ENCODE results near the gene CILP. TPM values are rescaled to one million over a fixed set of nuclear protein-coding genes. Genes with fewer than 3 reads are reported as not detected.
"Not testable (repeated sequence)": the region's sequence is repeated elsewhere in the genome, so short reads cannot be mapped to it uniquely, and the experiment has no call there.

Gene CILP
- total and polyA plus RNA-seq, 3 donors from 2014 or later = 8.0 to 48.6 (median 27.1) TPM

DNA sequence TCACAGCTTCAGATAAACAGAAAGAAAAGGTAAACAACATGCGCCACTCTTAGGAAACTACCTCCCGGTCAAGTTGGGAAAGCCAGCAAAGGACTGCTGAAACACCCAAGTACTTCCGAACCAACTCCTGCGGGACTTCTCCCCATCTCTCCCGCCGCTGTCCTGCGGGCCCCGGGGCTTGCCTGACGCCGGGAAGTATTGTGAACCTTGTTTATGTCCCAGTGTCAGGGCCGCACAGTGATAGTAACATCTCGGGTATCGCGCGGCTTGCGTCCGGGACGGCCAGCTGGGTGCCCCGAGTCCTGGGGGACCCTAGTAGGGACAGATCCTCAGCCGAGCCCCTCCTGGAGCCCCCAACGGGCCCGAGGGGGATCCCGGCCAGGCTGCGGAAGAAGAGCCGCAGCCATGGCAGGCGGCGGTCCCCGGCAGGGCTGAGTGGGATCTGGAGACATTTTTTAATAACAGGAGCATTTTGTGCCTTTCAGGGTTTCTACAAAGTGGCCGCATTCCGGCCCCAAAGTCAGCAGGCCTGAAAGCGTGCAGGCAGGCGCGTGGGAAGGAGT, 26.9 kb downstream of the CILP start:
- no peak for TF ChIP-seq CTCF (IDR thresholded peaks at IDR 0.05)
- no peak for TF ChIP-seq POLR2A (IDR thresholded peaks at IDR 0.05)
- no peaks in the 10 kb centered on the region for H3K27me3 ChIP-seq
- DNase-seq = peak; percentile 76
- peak overlapping the region; percentile 90 to 91 for H3K4me3 ChIP-seq
- intact Hi-C loops (cut with DNase I; ENCODE audit: low total_unique reads) = no loop called here
- peak overlapping the region; percentile 92 to 97 for H3K27ac ChIP-seq
- WGBS, 2 donors = 0 to 1% methylated on average over 18 to 33 of the region's 33 CpGs
- peaks cover 9% of the 10 kb centered on the region for H3K4me1 ChIP-seq
- H3K9me3 ChIP-seq = no peaks in the 10 kb centered on the region
- H3K36me3 ChIP-seq (ENCODE audit: low read depth, missing control alignments) = no peaks in the 10 kb centered on the region

GRCh38 chr15:65183865-65184159, 27.5 kb downstream of the CILP start:
- TF ChIP-seq CTCF (IDR thresholded peaks at IDR 0.05) (no peak), POLR2A (IDR thresholded peaks at IDR 0.05) (no peak)
- peaks cover 9% of the 10 kb centered on the region for H3K4me1 ChIP-seq
- H3K36me3 ChIP-seq (ENCODE audit: low read depth, missing control alignments) = no peaks in the 10 kb centered on the region
- H3K9me3 ChIP-seq = no peaks in the 10 kb centered on the region
- H3K4me3 ChIP-seq = peak overlapping the region; percentile 90 to 91
- peak overlapping the region; percentile 92 to 97 for H3K27ac ChIP-seq
- H3K27me3 ChIP-seq = no peaks in the 10 kb centered on the region
- WGBS, 2 donors = 1 to 2% methylated on average over 4 of the region's 4 CpGs
- intact Hi-C loops (cut with DNase I; ENCODE audit: low total_unique reads) = no loop called here
- no peak for DNase-seq

DNA sequence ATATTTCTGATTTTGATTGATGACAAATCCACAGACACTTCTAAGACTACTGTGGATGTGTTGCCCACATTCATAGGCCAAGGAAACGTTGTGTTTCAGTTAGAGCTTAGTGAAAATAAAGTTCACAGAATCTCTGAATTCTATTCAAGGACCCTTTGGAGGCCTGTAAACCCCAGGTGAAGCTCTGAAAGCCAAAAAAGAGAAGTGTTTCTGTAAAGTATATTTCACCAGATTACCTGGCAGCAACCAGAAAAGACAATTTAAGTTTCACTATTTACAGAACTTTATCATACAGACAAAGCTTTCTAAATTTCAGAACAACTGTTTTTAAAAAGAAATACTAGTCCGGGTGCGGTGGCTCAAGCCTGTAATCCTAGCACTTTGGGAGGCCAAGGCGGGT, 28.7 kb downstream of the CILP start:
- DNase-seq = no peak
- H3K4me1 ChIP-seq = peaks cover 9% of the 10 kb centered on the region
- H3K9me3 ChIP-seq = no peaks in the 10 kb centered on the region
- H3K36me3 ChIP-seq (ENCODE audit: low read depth, missing control alignments) = no peaks in the 10 kb centered on the region
- H3K27me3 ChIP-seq = no peaks in the 10 kb centered on the region
- WGBS, 2 donors = 41 to 54% methylated on average over 4 of the region's 4 CpGs
- H3K27ac ChIP-seq = peak overlapping the region; percentile 22 to 28
- no peak overlapping the region for H3K4me3 ChIP-seq
- no peak for TF ChIP-seq CTCF (IDR thresholded peaks at IDR 0.05)
- intact Hi-C loops (cut with DNase I; ENCODE audit: low total_unique reads) = no loop called here

DNA sequence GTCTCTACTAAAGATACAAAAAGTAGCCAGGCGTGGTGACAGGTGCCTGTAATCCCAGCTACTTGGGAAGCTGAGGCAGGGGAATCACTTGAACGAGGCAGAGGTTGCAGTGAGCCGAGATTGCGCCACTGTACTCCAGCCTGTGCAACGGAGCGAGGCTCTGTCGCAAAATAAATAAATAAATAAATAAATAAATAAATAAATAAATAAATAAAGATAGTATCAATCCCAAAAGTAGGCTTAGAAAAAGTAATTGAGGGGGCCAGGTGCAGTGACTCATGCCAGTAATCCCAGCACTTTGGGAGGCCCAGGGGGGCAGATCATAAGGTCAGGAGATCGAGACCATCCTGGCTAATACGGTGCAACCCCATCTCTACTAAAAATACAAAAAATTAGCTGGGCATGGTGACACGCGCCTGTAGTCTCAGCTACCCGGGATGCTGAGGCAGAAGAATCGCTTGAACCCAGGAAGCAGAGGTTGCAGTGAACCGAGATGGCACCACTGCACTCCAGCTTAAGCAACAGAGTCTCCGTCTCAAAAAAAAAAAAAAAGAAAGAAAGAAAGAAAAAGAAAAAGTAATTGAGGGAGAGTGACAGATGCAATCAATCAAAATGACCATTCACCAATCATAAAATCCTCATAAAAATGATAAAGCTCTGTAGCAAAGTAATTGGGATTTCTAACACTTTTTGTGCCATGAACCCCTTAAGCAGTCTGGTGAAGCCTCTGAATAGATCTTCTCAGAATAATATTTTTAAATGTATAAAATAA, 29.5 kb downstream of the CILP start:
- H3K27ac ChIP-seq; H3K4me1 ChIP-seq; H3K36me3 ChIP-seq (ENCODE audit: low read depth, missing control alignments); H3K4me3 ChIP-seq; intact Hi-C loops (cut with DNase I; ENCODE audit: low total_unique reads); DNase-seq; H3K27me3 ChIP-seq; H3K9me3 ChIP-seq: not testable (repeated sequence)
- WGBS, 2 donors = 86 to 88% methylated on average over 15 of the region's 15 CpGs

DNA sequence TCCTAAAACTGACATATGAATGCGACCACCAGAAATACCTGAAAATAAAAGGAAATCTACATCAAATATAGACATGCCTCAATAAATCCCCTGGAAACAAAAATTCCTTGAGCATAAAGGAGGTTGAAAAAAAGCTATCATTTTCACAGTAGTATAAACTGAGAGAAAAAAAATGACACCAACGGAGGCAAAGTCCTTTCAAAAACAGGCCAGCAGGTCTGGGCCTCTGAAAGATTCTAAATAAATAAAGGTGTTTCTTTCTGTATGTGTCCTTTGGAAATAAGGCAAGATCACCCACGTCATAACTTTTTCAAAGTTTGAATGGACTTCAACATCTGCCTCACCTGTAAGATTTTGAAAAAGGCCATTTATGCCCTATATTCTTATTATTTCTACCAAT, 31.1 kb downstream of the CILP start:
- intact Hi-C loops (cut with DNase I; ENCODE audit: low total_unique reads) = no loop called here
- no peaks in the 10 kb centered on the region for H3K27me3 ChIP-seq

More for the DNA sequence above, 31.1 kb downstream of the CILP start:
- Histone ChIP-seq H3K4me3 (no peak overlapping the region), H3K9me3 (no peaks in the 10 kb centered on the region), H3K36me3 (ENCODE audit: low read depth, missing control alignments) (no peaks in the 10 kb centered on the region), H3K27ac (no peak overlapping the region), H3K4me1 (peaks cover 9% of the 10 kb centered on the region)
- DNase-seq = no peak
- WGBS, 2 donors = 83 to 87% methylated on average over 3 of the region's 3 CpGs
- TF ChIP-seq POLR2A (IDR thresholded peaks at IDR 0.05) (no peak), CTCF (IDR thresholded peaks at IDR 0.05) (no peak)
